GM12874 (cell line): ENCODE measurements around the gene PHF19.

ENCODE experiments used
- TF ChIP-seq, protein P1 (sequence below): IDR thresholded peaks from 2 replicates; pipeline ENCODE4 v1.5.1; 2011; ENCODE audit warnings: low read depth, mild to moderate bottlenecking, control low read depth, low read length, moderate library complexity; ENCODE audit not compliant: insufficient read depth

PHF19 gene

DNA sequence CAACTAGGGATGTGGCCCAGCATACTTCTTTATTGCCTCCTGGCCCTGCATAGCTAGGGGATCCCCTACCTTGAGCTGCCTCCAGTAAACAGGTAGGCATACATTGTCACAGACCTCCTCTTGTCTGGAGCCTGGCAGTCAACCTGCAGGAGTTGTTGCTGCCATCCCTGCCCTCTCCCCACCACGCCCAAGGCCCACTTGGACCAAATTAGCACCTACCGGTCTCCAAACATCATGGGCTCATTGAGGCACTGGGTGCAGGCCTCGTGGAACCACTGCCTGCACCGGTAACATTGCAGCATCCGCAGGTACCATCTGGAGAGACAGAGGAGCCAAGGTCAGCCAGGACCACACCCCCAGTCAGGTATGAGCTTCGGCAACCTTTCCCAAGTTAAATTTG lies 10.3 kb downstream of the PHF19 start:
- TF ChIP-seq, protein P1, sequence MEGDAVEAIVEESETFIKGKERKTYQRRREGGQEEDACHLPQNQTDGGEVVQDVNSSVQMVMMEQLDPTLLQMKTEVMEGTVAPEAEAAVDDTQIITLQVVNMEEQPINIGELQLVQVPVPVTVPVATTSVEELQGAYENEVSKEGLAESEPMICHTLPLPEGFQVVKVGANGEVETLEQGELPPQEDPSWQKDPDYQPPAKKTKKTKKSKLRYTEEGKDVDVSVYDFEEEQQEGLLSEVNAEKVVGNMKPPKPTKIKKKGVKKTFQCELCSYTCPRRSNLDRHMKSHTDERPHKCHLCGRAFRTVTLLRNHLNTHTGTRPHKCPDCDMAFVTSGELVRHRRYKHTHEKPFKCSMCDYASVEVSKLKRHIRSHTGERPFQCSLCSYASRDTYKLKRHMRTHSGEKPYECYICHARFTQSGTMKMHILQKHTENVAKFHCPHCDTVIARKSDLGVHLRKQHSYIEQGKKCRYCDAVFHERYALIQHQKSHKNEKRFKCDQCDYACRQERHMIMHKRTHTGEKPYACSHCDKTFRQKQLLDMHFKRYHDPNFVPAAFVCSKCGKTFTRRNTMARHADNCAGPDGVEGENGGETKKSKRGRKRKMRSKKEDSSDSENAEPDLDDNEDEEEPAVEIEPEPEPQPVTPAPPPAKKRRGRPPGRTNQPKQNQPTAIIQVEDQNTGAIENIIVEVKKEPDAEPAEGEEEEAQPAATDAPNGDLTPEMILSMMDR = no peak

DNA sequence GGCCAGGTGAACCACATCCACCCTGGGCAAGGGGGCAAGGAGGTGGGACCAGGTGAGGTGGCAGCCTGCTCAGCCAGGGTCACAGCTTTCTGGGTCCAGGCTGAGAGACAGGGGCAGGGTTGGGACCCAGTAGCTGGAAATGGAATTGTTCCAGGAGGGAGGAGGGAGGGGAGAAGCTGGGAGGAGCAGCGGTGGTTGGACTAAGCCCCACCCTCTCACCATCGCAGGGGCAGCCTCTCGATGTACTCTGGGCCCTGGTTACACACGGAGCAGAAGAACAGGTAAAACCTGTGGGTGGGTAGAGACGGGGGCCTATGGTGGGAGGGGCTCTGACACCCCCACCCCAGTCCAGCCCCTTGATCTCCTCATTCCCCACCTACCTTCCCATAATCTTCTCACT lies 11.2 kb downstream of the PHF19 start:
- TF ChIP-seq, protein P1 = no peak

DNA sequence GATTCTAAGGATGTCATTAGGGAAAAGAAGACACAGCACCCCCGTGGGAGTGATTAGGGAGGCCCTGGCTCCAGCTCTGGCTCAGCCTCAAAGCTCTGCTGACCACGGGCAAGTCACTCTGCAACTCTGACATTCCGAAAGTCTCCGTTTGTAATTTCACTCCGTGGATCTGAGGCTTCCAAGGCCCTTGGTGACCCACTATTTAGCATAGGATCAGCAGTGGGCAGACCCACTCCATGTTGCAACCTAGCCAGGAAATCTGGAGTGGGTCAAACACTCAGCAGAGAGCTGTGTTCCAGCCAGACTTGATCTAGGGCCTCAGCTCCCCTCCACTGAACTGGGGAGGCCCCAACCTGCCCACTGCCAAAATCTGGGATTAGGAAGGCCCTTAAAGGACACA lies 11.8 kb downstream of the PHF19 start:
- TF ChIP-seq, protein P1 = no peak

DNA sequence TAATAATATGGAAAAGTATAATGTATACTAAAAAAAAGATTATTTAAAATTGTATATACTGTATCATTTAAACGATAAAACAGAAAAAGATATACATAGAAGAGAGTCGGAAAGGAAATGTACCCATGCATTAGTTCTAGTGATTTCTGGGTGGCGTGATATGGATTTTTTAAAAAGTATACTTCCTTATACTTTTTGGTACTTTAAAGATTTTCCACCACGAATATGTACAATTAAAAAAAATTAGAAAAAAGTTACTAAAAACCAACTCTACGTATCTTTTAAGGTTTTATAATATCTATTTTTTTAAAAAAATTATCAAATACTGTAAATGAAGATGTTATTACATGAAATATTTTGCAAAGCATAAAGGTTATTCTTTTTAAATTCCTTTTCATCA lies 12.3 kb downstream of the PHF19 start:
- TF ChIP-seq, protein P1 = no peak

DNA sequence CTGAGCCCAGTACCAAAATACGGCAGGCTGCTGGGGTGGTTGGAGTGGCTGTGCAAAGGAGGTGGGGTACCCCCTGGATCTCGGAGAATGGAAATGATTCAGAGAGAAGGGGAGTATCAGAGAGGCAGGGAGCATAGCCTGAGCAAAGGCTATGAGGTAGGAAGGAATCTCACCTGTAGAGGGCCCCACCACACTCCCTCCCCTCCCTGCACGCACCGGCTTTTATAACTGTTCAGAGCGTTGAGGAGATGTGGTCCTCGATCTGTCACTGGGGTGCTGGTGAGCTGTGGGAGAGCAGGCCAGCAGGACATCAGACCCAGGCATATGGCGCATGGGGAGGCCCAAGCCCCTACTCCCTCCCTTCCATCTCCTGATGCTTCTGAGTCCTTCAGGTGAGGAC lies 13.2 kb downstream of the PHF19 start:
- TF ChIP-seq, protein P1 = no peak

DNA sequence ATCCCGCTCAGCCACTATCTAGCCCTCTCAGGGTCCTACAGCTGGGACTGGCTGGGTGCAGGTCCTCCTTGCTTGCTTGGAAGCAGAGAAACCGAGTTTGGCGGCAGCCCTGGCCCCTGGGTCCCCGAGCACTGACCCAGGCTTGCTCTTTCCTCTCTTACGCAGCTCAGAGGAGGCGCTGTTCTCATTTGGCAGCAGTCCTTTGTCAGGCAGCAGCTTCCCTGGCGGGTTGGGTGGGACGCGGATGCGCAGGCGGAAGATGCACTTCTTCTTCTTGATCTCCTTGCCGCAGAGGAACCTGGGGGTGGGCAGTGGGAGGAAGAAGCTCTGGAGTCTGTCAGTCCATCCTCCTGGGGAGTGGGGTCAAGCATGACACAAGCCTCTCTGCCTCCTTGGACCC lies 14.5 kb downstream of the PHF19 start:
- TF ChIP-seq, protein P1 = no peak

DNA sequence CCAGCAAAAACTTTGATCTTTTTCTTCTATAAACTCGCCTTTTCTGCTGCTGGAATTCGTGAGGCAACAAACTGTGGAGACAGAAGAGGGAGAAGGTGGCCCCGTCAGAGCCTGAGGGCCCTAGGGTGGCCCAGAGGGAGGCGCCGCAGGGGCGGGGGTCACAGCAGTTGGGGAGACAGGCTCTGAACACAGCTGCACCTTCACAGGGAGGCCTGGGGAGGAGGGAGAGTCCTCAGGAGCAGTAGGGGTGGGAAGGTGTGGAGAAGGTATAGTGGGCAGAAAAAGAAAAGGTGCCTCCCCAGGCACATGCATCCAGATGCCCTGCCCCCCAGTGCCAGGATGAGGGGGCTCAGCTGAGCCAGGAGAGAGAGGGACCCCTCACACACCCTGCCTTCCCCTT lies 15.1 kb downstream of the PHF19 start:
- TF ChIP-seq, protein P1 = no peak

DNA sequence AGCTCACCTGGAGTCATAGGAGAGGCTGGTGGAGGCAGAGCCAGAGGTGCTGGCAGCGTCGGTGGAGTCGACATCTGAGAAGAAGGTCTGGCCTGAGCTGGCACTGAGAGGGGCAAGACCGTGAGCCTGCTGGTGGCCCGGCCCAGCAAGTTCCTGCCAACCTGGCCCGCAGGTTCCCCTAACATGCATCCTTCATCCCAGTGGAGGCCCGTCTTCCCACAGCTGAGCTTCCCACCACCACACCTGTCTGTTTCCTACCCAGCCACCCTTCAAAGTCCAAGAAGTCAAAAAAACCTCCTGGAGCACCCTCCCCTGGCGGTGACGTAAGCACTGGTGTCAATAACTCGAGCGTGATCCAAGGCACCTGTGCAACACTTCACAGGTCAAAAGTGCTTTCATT lies 16.9 kb downstream of the PHF19 start:
- TF ChIP-seq, protein P1 = no peak
